GM12891 (cell line): ENCODE measurements around the gene LMO7.

ENCODE experiments used
- PAX5 ChIP-seq: IDR thresholded peaks from 2 replicates; pipeline ENCODE4 v1.6.1; 2011; ENCODE audit warnings: low read length, moderate library complexity, mild to moderate bottlenecking; ENCODE audit not compliant: insufficient read depth, severe bottlenecking
- POLR2A ChIP-seq: IDR thresholded peaks from 2 replicates; pipeline ENCODE4 v1.6.1; 2011; ENCODE audit warnings: low read depth, low read length, control low read depth
- POLR2AphosphoS5 ChIP-seq: IDR thresholded peaks from 2 replicates; pipeline ENCODE4 v1.6.1; 2011; ENCODE audit warnings: low read depth, low read length, control low read depth
- POU2F2 ChIP-seq: IDR thresholded peaks from 2 replicates; pipeline ENCODE4 v1.6.1; 2011; ENCODE audit warnings: low read depth, mild to moderate bottlenecking, control low read depth, low read length, moderate library complexity
- SPI1 ChIP-seq: IDR thresholded peaks from 2 replicates; pipeline ENCODE4 v1.6.1; 2011; ENCODE audit warnings: low read depth, low read length, control low read depth
- TAF1 ChIP-seq: IDR thresholded peaks from 2 replicates; pipeline ENCODE4 v1.6.1; 2011; ENCODE audit warnings: low read depth, low read length, control low read depth

GRCh38 chr13:75685239-75685697 lies 49.1 kb downstream of the LMO7 start:
- TF ChIP-seq TAF1 (no peak), POLR2A (no peak), PAX5 (no peak), SPI1 (no peak), POLR2AphosphoS5 (no peak), POU2F2 (no peak)
